ENCODE results near the gene NINL. TPM values are rescaled to one million over a fixed set of nuclear protein-coding genes. Genes with fewer than 3 reads are reported as not detected.

Gene NINL
- total RNA-seq, 6 experiments from 2014 or later = 1.9 to 2.8 (median 2.2) TPM

GRCh38 chr20:25408890-25409289 lies 176.4 kb downstream of the NINL start:
- Mint-ChIP-seq H3K4me1 (ENCODE audit: low read depth) (peaks cover 21% of the 10 kb centered on the region), H3K4me3 (peak overlapping the region; percentile 91), H3K27ac (peak overlapping the region; percentile 81), H3K9me3 (peaks cover 8% of the 10 kb centered on the region), H3K27me3 (ENCODE audit: insufficient read depth) (no peaks in the 10 kb centered on the region), H3K36me3 (ENCODE audit: low read depth) (peaks cover 7% of the 10 kb centered on the region)
- TF ChIP-seq CTCF (IDR thresholded peaks at IDR 0.05) = no peak
- no peak for DNase-seq

- H3K4me1 Mint-ChIP-seq (ENCODE audit: low read depth) = peaks cover 21% of the 10 kb centered on the region
- H3K27ac Mint-ChIP-seq = peak overlapping the region; percentile 81
- DNase-seq = no peak
- H3K27me3 Mint-ChIP-seq (ENCODE audit: insufficient read depth) = no peaks in the 10 kb centered on the region
- peaks cover 14% of the 10 kb centered on the region for H3K36me3 Mint-ChIP-seq (ENCODE audit: low read depth)
- peak overlapping the region; percentile 91 for H3K4me3 Mint-ChIP-seq
- peaks cover 14% of the 10 kb centered on the region for H3K9me3 Mint-ChIP-seq
- no peak for TF ChIP-seq CTCF (IDR thresholded peaks at IDR 0.05)
Observed at GRCh38 chr20:25408170-25408547, 177.2 kb downstream of the NINL start.

GRCh38 chr20:25407311-25408169 lies 177.8 kb downstream of the NINL start, which contains the start of gene GINS1:
Gene GINS1 (plus strand): TSS chr20:25407673. CDS start chr20:25407821, 148 bp downstream.
- Mint-ChIP-seq H3K9me3 (peaks cover 20% of the 10 kb centered on the region), H3K4me1 (ENCODE audit: low read depth) (peaks cover 21% of the 10 kb centered on the region), H3K4me3 (peak within 1 kb of the TSS; percentile 91), H3K27me3 (ENCODE audit: insufficient read depth) (peaks cover 2% of the 10 kb centered on the region; the same call in 1 of the 2 replicates), H3K27ac (peak within 1 kb of the TSS; percentile 81), H3K36me3 (ENCODE audit: low read depth) (peaks cover 20% of the 10 kb centered on the region)
- TF ChIP-seq CTCF (IDR thresholded peaks at IDR 0.05) = no peak
- peak; percentile 85 for DNase-seq

Other genes starting within 250 kb of the NINL start
- gene ABHD12, start 194.7 kb downstream of the NINL start, total RNA-seq (2021; fragmentation: NEBNext Ultra II Directional; extraction: Animal tissue kit (Norgen Biotek cat#: 25700)) = 100 to 1,000 TPM in 2 of 6 experiments, 10 to 100 TPM in 4; 87.0 to 103 (median 98.9) TPM
- 10 to 100 TPM in 5 of 6 experiments, 1 to 10 TPM in 1; 7.5 to 13.9 (median 11.7) TPM for gene GINS1, start 177.9 kb downstream of the NINL start, total RNA-seq (2021; fragmentation: NEBNext Ultra II Directional; extraction: Animal tissue kit (Norgen Biotek cat#: 25700))
- gene NANP, start 38.5 kb upstream of the NINL start, total RNA-seq (2021; fragmentation: NEBNext Ultra II Directional; extraction: Animal tissue kit (Norgen Biotek cat#: 25700)) = 1 to 10 TPM; 7.1 to 8.6 (median 7.4) TPM
- 10 to 100 TPM in 2 of 6 experiments, 1 to 10 TPM in 4; 8.2 to 11.3 (median 9.2) TPM for gene ZNF337, start 111.3 kb upstream of the NINL start, total RNA-seq (2021; fragmentation: NEBNext Ultra II Directional; extraction: Animal tissue kit (Norgen Biotek cat#: 25700))